IMR-90 (cell line): Measurements from ENCODE around the gene FEM1A. TPM values are rescaled to one million over a fixed set of nuclear protein-coding genes. Genes with fewer than 3 reads are reported as not detected.

Experiments
- ATAC-seq: fragments of 200-7000 bp; cut with Tn5 transposase; 2 replicates; pipeline ENCODE4 v1.9.1; 2020; ENCODE audit warnings: low read depth, mild to moderate bottlenecking, moderate library complexity
- BruUV-seq: library from RNA; stranded (reverse); fragments of 400-500 nt; replicated peaks from 2 replicates; lab custom pipeline; 2021; lab: Mats Ljungman, UMichigan
- CTCF ChIA-PET: fragments of 300-600 bp; formaldehyde crosslinking; extraction: SDS; loops from one replicate; lab custom pipeline; 2021; ENCODE audit warnings: antibody characterized with exemption; lab: Yijun Ruan, JAX
- POLR2A ChIA-PET: fragments of 300-600 bp; sonication (Branson Sonifier 250); formaldehyde crosslinking; loops from one replicate; lab custom pipeline; 2022; ENCODE audit warnings: antibody characterized with exemption; ENCODE audit not compliant: unreplicated experiment; lab: Charles Lee
- DNase-seq: peaks from one replicate; pipeline ENCODE4 v3.0.0; 2013
- H2AFZ ChIP-seq: replicated peaks from 2 replicates; pipeline ENCODE3; 2013; ENCODE audit warnings: low read length, mild to moderate bottlenecking; ENCODE audit not compliant: poor library complexity
- H2AK5ac ChIP-seq: 2 replicates; pipeline ENCODE4 v1.6.1; 2013; ENCODE audit warnings: low read depth, low read length, inconsistent platforms
- H2AK9ac ChIP-seq: replicated peaks from 2 replicates; pipeline ENCODE3; 2013; ENCODE audit warnings: mild to moderate bottlenecking, low read depth, low read length, moderate library complexity; ENCODE audit not compliant: poor library complexity
- H2BK120ac ChIP-seq: 2 replicates; pipeline ENCODE4 v1.6.1; 2013; ENCODE audit warnings: low read depth, low read length, inconsistent platforms
- H2BK15ac ChIP-seq: 3 replicates; pipeline ENCODE4 v1.6.1; 2013; ENCODE audit warnings: low read depth, low read length, inconsistent platforms
- H2BK20ac ChIP-seq: 2 replicates; pipeline ENCODE4 v1.6.1; 2013; ENCODE audit warnings: low read depth, mild to moderate bottlenecking, inconsistent platforms, low read length, moderate library complexity
- H2BK5ac ChIP-seq: 2 replicates; pipeline ENCODE4 v1.6.1; 2013; ENCODE audit warnings: mild to moderate bottlenecking, low read depth, low read length, inconsistent platforms; ENCODE audit not compliant: poor library complexity, severe bottlenecking
- H3K14ac ChIP-seq: replicated peaks from 2 replicates; pipeline ENCODE4 v1.6.1; 2013; ENCODE audit warnings: low read depth, low read length, inconsistent platforms
- H3K18ac ChIP-seq: 2 replicates; pipeline ENCODE4 v1.6.1; 2013; ENCODE audit warnings: low read depth, low read length, control low read depth
- H3K23ac ChIP-seq: 2 replicates; pipeline ENCODE4 v1.6.1; 2013; ENCODE audit warnings: low read depth, low read length, inconsistent platforms
- H3K27ac ChIP-seq: 2 replicates; pipeline ENCODE4 v1.5.1; 2013; ENCODE audit warnings: mild to moderate bottlenecking, control low read depth, low read length; ENCODE audit not compliant: insufficient read depth
- H3K27me3 ChIP-seq: 2 replicates; pipeline ENCODE4 v1.6.1; 2013; ENCODE audit warnings: low read length; ENCODE audit not compliant: control insufficient read depth, insufficient read depth
- H3K36me3 ChIP-seq: 2 replicates; pipeline ENCODE4 v1.6.1; 2013; ENCODE audit warnings: low read length, mixed read lengths; ENCODE audit not compliant: control insufficient read depth, insufficient read depth
- H3K4ac ChIP-seq: 2 replicates; pipeline ENCODE4 v1.6.1; 2013; ENCODE audit warnings: low read depth, low read length, inconsistent platforms
- H3K4me1 ChIP-seq: 2 replicates; pipeline ENCODE4 v1.6.1; 2013; ENCODE audit warnings: low read length, mixed read lengths; ENCODE audit not compliant: control insufficient read depth, insufficient read depth
- H3K4me2 ChIP-seq: 2 replicates; pipeline ENCODE4 v1.6.1; 2013; ENCODE audit warnings: low read depth, mild to moderate bottlenecking, control low read depth, low read length, moderate library complexity
- H3K4me3 ChIP-seq: 2 replicates; pipeline ENCODE4 v1.5.1; 2013; ENCODE audit warnings: low read depth, mild to moderate bottlenecking, control low read depth, low read length, moderate library complexity; ENCODE audit not compliant: insufficient read depth
- H3K56ac ChIP-seq: 2 replicates; pipeline ENCODE4 v1.6.1; 2013; ENCODE audit warnings: low read length, inconsistent platforms; ENCODE audit not compliant: insufficient read depth; ENCODE audit errors: extremely low read depth
- H3K79me1 ChIP-seq, 2 experiments: 2 replicates each; pipeline ENCODE4 v1.6.1; 2013; ENCODE audit warnings: low read length in 2 of 2, inconsistent platforms in 1 of 2, low read depth in 1 of 2
- H3K9ac ChIP-seq: 2 replicates; pipeline ENCODE4 v1.6.1; 2013; ENCODE audit warnings: low read depth, low read length, control low read depth
- H3K9me1 ChIP-seq: 2 replicates; pipeline ENCODE4 v1.6.1; 2013; ENCODE audit warnings: low read length, inconsistent platforms; ENCODE audit not compliant: insufficient read depth
- H3K9me3 ChIP-seq: 2 replicates; pipeline ENCODE4 v1.6.1; 2013; ENCODE audit warnings: low read length; ENCODE audit not compliant: control insufficient read depth, insufficient read depth
- H4K20me1 ChIP-seq: 2 replicates; pipeline ENCODE4 v1.6.1; 2013; ENCODE audit warnings: low read length, inconsistent platforms; ENCODE audit not compliant: insufficient read depth
- H4K5ac ChIP-seq: 2 replicates; pipeline ENCODE4 v1.6.1; 2013; ENCODE audit warnings: mild to moderate bottlenecking, low read depth, low read length, control low read depth
- H4K8ac ChIP-seq, 2 experiments: 2 replicates each; pipeline ENCODE4 v1.6.1; 2013; ENCODE audit warnings: low read depth in 2 of 2, low read length in 2 of 2, control low read depth in 1 of 2, inconsistent platforms in 1 of 2
- H4K91ac ChIP-seq: 2 replicates; pipeline ENCODE4 v1.6.1; 2013; ENCODE audit warnings: low read depth, low read length, inconsistent platforms; ENCODE audit not compliant: insufficient read depth
- BHLHE40 ChIP-seq: fragments of 150-350 bp; IDR thresholded peaks from 2 replicates; pipeline ENCODE4 v1.6.1; 2016; ENCODE audit warnings: mild to moderate bottlenecking, low read depth, low read length
- CEBPB ChIP-seq: IDR thresholded peaks from 2 replicates; pipeline ENCODE4 v1.6.1; 2012; ENCODE audit warnings: low read depth, low read length, improper control_type of control experiment
- ELK1 ChIP-seq: fragments of 150-350 bp; IDR thresholded peaks from 2 replicates; pipeline ENCODE4 v1.6.1; 2016; ENCODE audit warnings: low read depth, mild to moderate bottlenecking, low read length, moderate library complexity, borderline replicate concordance
- MAFK ChIP-seq: IDR thresholded peaks from 2 replicates; pipeline ENCODE4 v1.6.1; 2012; ENCODE audit warnings: low read depth, low read length, improper control_type of control experiment
- NFE2L2 ChIP-seq: fragments of 150-350 bp; IDR thresholded peaks from 2 replicates; pipeline ENCODE4 v1.6.1; 2016; ENCODE audit warnings: low read depth, mild to moderate bottlenecking, low read length
- POLR2A ChIP-seq: IDR thresholded peaks from 2 replicates; pipeline ENCODE4 v1.6.1; 2012; ENCODE audit warnings: mild to moderate bottlenecking, low read depth, low read length
- RFX5 ChIP-seq: IDR thresholded peaks from 2 replicates; pipeline ENCODE4 v1.8.0; 2012; ENCODE audit warnings: low read depth, mild to moderate bottlenecking, low read length, moderate library complexity
- WGBS, 2 experiments: methylation state at CpG; one replicate each; pipeline versions ENCODE4 v1.1.5 to v1.1.7; 2013; ENCODE audit warnings: missing lambda C conversion rate in 2 of 2; ENCODE audit not compliant: insufficient read length in 1 of 2; ENCODE audit errors: extremely low coverage in 2 of 2; 5-methylcytosine and 5-hydroxymethylcytosine counted together
- dilution Hi-C: fragments of 300-500 bp; cut with HindIII; formaldehyde crosslinking; loops from one replicate; pipeline ENCODE4 v1.14.3; 2018; ENCODE audit warnings: low sequenced_read_pairs; ENCODE audit not compliant: unreplicated experiment
- in situ Hi-C: fragments of 300-500 bp; cut with MboI; formaldehyde crosslinking; loops from 3 replicates; pipeline ENCODE4 v1.14.3; 2019; ENCODE audit warnings: low sequenced_read_pairs, inconsistent platforms, mixed read lengths
- intact Hi-C: fragments of 100-400 bp; cut with micrococcal nuclease; formaldehyde crosslinking; loops from 2 replicates; pipeline ENCODE4 v1.10.0; 2022
- polyA plus RNA-seq, 3 experiments: library from polyadenylated mRNA; depleted of rRNA; stranded (reverse); fragments of >200 nt; gene quantifications; 2 replicates each; pipeline ENCODE4 v1.2.3, GENCODE V29; 2012; ENCODE audit warnings: low replicate concordance in 1 of 3
- total RNA-seq: library from RNA; depleted of rRNA; stranded (reverse); fragments of >200 nt; gene quantifications from 2 replicates; pipeline ENCODE4 v1.2.3, GENCODE V29; 2012

Gene FEM1A
- total and polyA plus RNA-seq, 2 of the 4 experiments (the other 2 are of a cell fraction) = 5.3 to 8.8 TPM

DNA sequence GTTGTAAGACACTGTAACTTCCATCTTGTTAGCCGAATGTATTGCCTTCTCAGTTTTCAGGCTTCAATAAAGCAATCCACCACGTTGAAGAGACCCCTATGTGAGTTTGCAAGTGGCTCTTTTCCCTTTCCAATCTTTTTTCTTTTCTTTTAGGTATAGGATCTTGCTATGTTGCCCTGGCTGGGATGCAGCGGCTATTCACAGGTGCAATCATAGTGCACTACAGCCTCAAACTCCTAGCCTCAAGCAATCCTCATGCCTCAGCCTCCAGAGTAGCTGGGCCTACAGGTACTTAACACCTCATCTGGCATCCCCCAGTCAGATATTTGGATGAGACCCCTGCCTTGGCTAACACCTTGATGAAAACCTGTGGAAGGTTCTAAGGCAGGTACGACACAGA is 33.5 kb upstream of the FEM1A start:
- POLR2A ChIA-PET = no interaction called here
- ATAC-seq (no peak), DNase-seq (no peak)
- dilution Hi-C loops (no loop called here), intact Hi-C loops (no loop called here), in situ Hi-C loops (no loop called here)
- Histone ChIP-seq H4K5ac (no peak overlapping the region), H3K14ac (no peak overlapping the region), H2BK15ac (no peak overlapping the region), H3K36me3 (no peaks in the 10 kb centered on the region), H2BK120ac (no peak overlapping the region), H2BK5ac (no peak overlapping the region), H3K56ac (no peak overlapping the region), H3K4me1 (no peaks in the 10 kb centered on the region), H2BK20ac (no peak overlapping the region), H3K9ac (no peak overlapping the region), H4K91ac (no peak overlapping the region), H2AFZ (no peak overlapping the region), H4K8ac (no peak overlapping the region), H3K79me1 (no peaks in the 10 kb centered on the region), H3K9me3 (peaks cover 3% of the 10 kb centered on the region; the same call in 1 of the 2 replicates), H3K18ac (no peak overlapping the region), H3K9me1 (no peaks in the 10 kb centered on the region), H3K27me3 (peaks cover 13% of the 10 kb centered on the region), H3K4me2 (no peak overlapping the region), H3K4me3 (no peak overlapping the region), H3K4ac (no peak overlapping the region), H3K23ac (no peak overlapping the region), H2AK5ac (no peak overlapping the region), H3K27ac (no peak overlapping the region), H4K20me1 (no peaks in the 10 kb centered on the region), H2AK9ac (no peak overlapping the region)
- TF ChIP-seq POLR2A (no peak), CEBPB (no peak), MAFK (no peak), ELK1 (no peak), NFE2L2 (no peak), BHLHE40 (no peak), RFX5 (no peak)
- WGBS, 2 experiments = 100% methylated on average over 2 of the region's 4 CpGs; no CpG with 5 or more reads in 1 of the 2 experiments
- BruUV-seq = no TSS peak
- CTCF ChIA-PET = no interaction called here
